B cell (primary cell): Measurements from ENCODE around the gene PLVAP. TPM values are rescaled to one million over a fixed set of nuclear protein-coding genes. Genes with fewer than 3 reads are reported as not detected.
A peak's percentile ranks its signal among the peaks of the same experiment; 100 is the strongest.

Experiments
- ATAC-seq: fragments of 200-7000 bp; cut with Tn5 transposase; one replicate; pipeline ENCODE4 v1.10.0; 2021; ENCODE audit warnings: low read depth, mild to moderate bottlenecking, moderate number of reproducible peaks, moderate library complexity
- CTCF ChIA-PET: fragments of 350-600 bp; sonication (Branson Sonifier 250); formaldehyde crosslinking; loops from one replicate; lab custom pipeline; 2021; ENCODE audit warnings: antibody characterized with exemption, inconsistent platforms; lab: Charles Lee
- POLR2A ChIA-PET: fragments of 350-600 bp; sonication (Branson Sonifier 250); formaldehyde crosslinking; loops from one replicate; lab custom pipeline; 2021; ENCODE audit warnings: antibody characterized with exemption; lab: Charles Lee
- DNase-seq: peaks from one replicate; pipeline ENCODE4 v3.0.0; 2013
- H2AFZ ChIP-seq: 2 replicates; pipeline ENCODE4 v1.6.1; 2012; ENCODE audit warnings: mild to moderate bottlenecking, low read depth, low read length; ENCODE audit not compliant: insufficient read depth, poor library complexity, severe bottlenecking
- H3K27ac ChIP-seq, 2 donors: 1 replicate in 1 of 2; 2 replicates in 1 of 2; pipeline ENCODE4 v1.5.1; 2012 to 2013; ENCODE audit warnings: low read length in 2 of 2, mild to moderate bottlenecking in 2 of 2, moderate library complexity in 1 of 2
- H3K27me3 ChIP-seq, 4 experiments: fragments of 200-600 bp in 1 of 4; sonication (generic) in 1 of 4; replicated peaks in 1 of 4; 1 replicate in 2 of 4; 2 replicates in 2 of 4; pipeline versions ENCODE4 v1.6.1 to v1.7.0; 2013 to 2016; ENCODE audit warnings: low read length in 3 of 4, mild to moderate bottlenecking in 2 of 4, mixed read lengths in 1 of 4, moderate library complexity in 1 of 4; ENCODE audit not compliant: insufficient read depth in 4 of 4, control insufficient read depth in 3 of 4; ENCODE audit errors: control extremely low read depth in 1 of 4
- H3K36me3 ChIP-seq, 2 experiments: replicated peaks in 1 of 2; 1 replicate in 1 of 2; 2 replicates in 1 of 2; pipeline versions ENCODE4 v1.6.1 to v1.7.1; 2013; ENCODE audit warnings: low read length in 1 of 2; ENCODE audit not compliant: insufficient read depth in 2 of 2, control insufficient read depth in 1 of 2; ENCODE audit errors: control extremely low read depth in 1 of 2, extremely low read depth in 1 of 2
- H3K4me1 ChIP-seq, 2 donors: fragments of 200-600 bp in 1 of 2; sonication (generic) in 1 of 2; 1 replicate in 1 of 2; 2 replicates in 1 of 2; pipeline versions ENCODE4 v1.5.1 to v1.6.1; 2013 to 2017; ENCODE audit warnings: low read length in 2 of 2; ENCODE audit not compliant: control insufficient read depth in 2 of 2, insufficient read depth in 2 of 2
- H3K4me2 ChIP-seq: replicated peaks from 2 replicates; pipeline ENCODE3; 2012; ENCODE audit warnings: mild to moderate bottlenecking, low read depth, low read length; ENCODE audit not compliant: poor library complexity, severe bottlenecking
- H3K4me3 ChIP-seq, 5 experiments: fragments of 200-600 bp in 1 of 5; sonication (generic) in 1 of 5; 1 replicate in 3 of 5; 2 replicates in 2 of 5; pipeline versions ENCODE4 v1.5.1 to v1.7.0; 2011 to 2016; ENCODE audit warnings: low read length in 4 of 5, mild to moderate bottlenecking in 4 of 5, low read depth in 2 of 5, control low read depth in 1 of 5, moderate library complexity in 1 of 5; ENCODE audit not compliant: insufficient read depth in 1 of 5; ENCODE audit errors: control extremely low read depth in 1 of 5, extremely low read depth in 1 of 5
- H3K79me2 ChIP-seq: fragments of 200-600 bp; sonication (generic); one replicate; pipeline ENCODE4 v1.6.0; 2016; ENCODE audit warnings: low read length; ENCODE audit not compliant: control insufficient read depth, insufficient read depth
- H3K9ac ChIP-seq: fragments of 200-600 bp; sonication (generic); 2 replicates; pipeline ENCODE4 v1.6.1; 2017; ENCODE audit warnings: mild to moderate bottlenecking, low read length, moderate library complexity
- H3K9me3 ChIP-seq, 3 donors: one replicate each; pipeline versions ENCODE4 v1.6.1 to v1.7.1; 2013; ENCODE audit warnings: low read length in 2 of 3; ENCODE audit not compliant: control insufficient read depth in 2 of 3, insufficient read depth in 1 of 3; ENCODE audit errors: control extremely low read depth in 1 of 3
- H4K20me1 ChIP-seq: 2 replicates; pipeline ENCODE4 v1.6.0; 2012; ENCODE audit warnings: mild to moderate bottlenecking, low read length; ENCODE audit not compliant: insufficient read depth, control insufficient read depth, poor library complexity, severe bottlenecking
- H3K27ac Mint-ChIP-seq: one replicate; pipeline ENCODE4 v1.8.0; 2021; ENCODE audit warnings: mixed read lengths
- H3K27me3 Mint-ChIP-seq: one replicate; pipeline ENCODE4 v1.8.0; 2021; ENCODE audit warnings: mixed read lengths
- H3K4me1 Mint-ChIP-seq: one replicate; pipeline ENCODE4 v1.8.0; 2021; ENCODE audit warnings: mixed read lengths
- H3K4me3 Mint-ChIP-seq: one replicate; pipeline ENCODE4 v1.8.0; 2021; ENCODE audit warnings: mixed read lengths
- H3K9me3 Mint-ChIP-seq: one replicate; pipeline ENCODE4 v1.8.0; 2022; ENCODE audit warnings: mixed read lengths; ENCODE audit not compliant: insufficient read depth
- EZH2 ChIP-seq: IDR thresholded peaks from 2 replicates; pipeline ENCODE4 v1.6.1; 2012; ENCODE audit warnings: borderline replicate concordance, low read depth, mild to moderate bottlenecking, moderate library complexity, low read length; ENCODE audit not compliant: insufficient read depth, poor library complexity, severe bottlenecking
- WGBS: methylation state at CpG from one replicate; pipeline ENCODE4 v1.1.5; 2013; ENCODE audit warnings: missing lambda C conversion rate; ENCODE audit not compliant: insufficient coverage; 5-methylcytosine and 5-hydroxymethylcytosine counted together
- intact Hi-C: fragments of 100-400 bp; cut with micrococcal nuclease; formaldehyde crosslinking; loops from one replicate; pipeline ENCODE4 v1.10.0; 2022
- polyA plus RNA-seq: library from polyadenylated mRNA; depleted of rRNA; stranded (reverse); fragments of >200 nt; gene quantifications from 2 replicates; pipeline ENCODE4 v1.2.3, GENCODE V29; 2012
- total RNA-seq, 2 donors: library from RNA; stranded (reverse); fragments of 120-200 nt in 1 of 2; gene quantifications; 1 replicate in 1 of 2; 2 replicates in 1 of 2; pipeline versions ENCODE4 v1.2.3 to v1.2.4, GENCODE V29; 2013 to 2022
- TF ChIP-seq, protein P1 (sequence below): fragments of 200-600 bp; IDR thresholded peaks from one replicate; pipeline ENCODE4 v1.8.0; 2022; ENCODE audit warnings: antibody characterized with exemption, mild to moderate bottlenecking

PLVAP gene
- total and polyA plus RNA-seq, 2 donors (not counting 1 experiment from before 2014, with no cell fraction given): 0.06 TPM; not detected in 1

GRCh38 chr19:17307876-17308377 lies 69.2 kb downstream of the PLVAP start:
- H3K27ac ChIP-seq: no peak overlapping the region
- intact Hi-C loops: loop anchor here (5.0 to 10.0 kb wide), 3 partner anchors 413 to 721 kb away; partner anchors contain the start of genes SMIM7 and TMEM38A

More at GRCh38 chr19:17307876-17308377, 69.2 kb downstream of the PLVAP start:
- WGBS: 97% methylated on average over 8 of the region's 8 CpGs
- POLR2A ChIA-PET: interaction anchor here (0.7 to 1.4 kb wide), 3 partner anchors 13 to 112 kb away, joined by 3 to 9 read pairs (median 3); partner anchors contain the start of genes BABAM1 and MVB12A
- H3K4me1 ChIP-seq: peaks cover 32 to 47% of the 10 kb centered on the region in 2 donors
- no peak for DNase-seq
- TF ChIP-seq EZH2: no peak
- TF ChIP-seq, protein P1, sequence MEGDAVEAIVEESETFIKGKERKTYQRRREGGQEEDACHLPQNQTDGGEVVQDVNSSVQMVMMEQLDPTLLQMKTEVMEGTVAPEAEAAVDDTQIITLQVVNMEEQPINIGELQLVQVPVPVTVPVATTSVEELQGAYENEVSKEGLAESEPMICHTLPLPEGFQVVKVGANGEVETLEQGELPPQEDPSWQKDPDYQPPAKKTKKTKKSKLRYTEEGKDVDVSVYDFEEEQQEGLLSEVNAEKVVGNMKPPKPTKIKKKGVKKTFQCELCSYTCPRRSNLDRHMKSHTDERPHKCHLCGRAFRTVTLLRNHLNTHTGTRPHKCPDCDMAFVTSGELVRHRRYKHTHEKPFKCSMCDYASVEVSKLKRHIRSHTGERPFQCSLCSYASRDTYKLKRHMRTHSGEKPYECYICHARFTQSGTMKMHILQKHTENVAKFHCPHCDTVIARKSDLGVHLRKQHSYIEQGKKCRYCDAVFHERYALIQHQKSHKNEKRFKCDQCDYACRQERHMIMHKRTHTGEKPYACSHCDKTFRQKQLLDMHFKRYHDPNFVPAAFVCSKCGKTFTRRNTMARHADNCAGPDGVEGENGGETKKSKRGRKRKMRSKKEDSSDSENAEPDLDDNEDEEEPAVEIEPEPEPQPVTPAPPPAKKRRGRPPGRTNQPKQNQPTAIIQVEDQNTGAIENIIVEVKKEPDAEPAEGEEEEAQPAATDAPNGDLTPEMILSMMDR: no peak
- Mint-ChIP-seq H3K9me3 (no peaks in the 10 kb centered on the region), H3K27me3 (no peaks in the 10 kb centered on the region), H3K4me3 (peak overlapping the region; percentile 60), H3K27ac (peak overlapping the region; percentile 2), H3K4me1 (peaks cover 53% of the 10 kb centered on the region)
- peaks cover 0 to 5% of the 10 kb centered on the region in 2 experiments for H3K36me3 ChIP-seq
- H3K9ac ChIP-seq: no peak overlapping the region
- H3K27me3 ChIP-seq: no peaks in the 10 kb centered on the region
- no peaks in the 10 kb centered on the region for H3K9me3 ChIP-seq
- H3K4me3 ChIP-seq: no peak overlapping the region
- peaks cover 35% of the 10 kb centered on the region for H4K20me1 ChIP-seq
- no peak overlapping the region for H2AFZ ChIP-seq
- H3K4me2 ChIP-seq: no peak overlapping the region
- ATAC-seq: no peak
- H3K79me2 ChIP-seq: peaks cover 66% of the 10 kb centered on the region
- CTCF ChIA-PET: interaction anchor here (0.7 to 1.1 kb wide), 2 partner anchors 33 to 78 kb away, joined by 3 to 4 read pairs; no protein-coding TSS in a partner anchor
